Measurements from ENCODE around the gene ZNF200. TPM values are rescaled to one million over a fixed set of nuclear protein-coding genes. Genes with fewer than 3 reads are reported as not detected.
A peak's percentile ranks its signal among the peaks of the same experiment; 100 is the strongest.

Gene ZNF200
- total RNA-seq, 2 experiments from 2014 or later, result 12.3 to 12.9 TPM

DNA sequence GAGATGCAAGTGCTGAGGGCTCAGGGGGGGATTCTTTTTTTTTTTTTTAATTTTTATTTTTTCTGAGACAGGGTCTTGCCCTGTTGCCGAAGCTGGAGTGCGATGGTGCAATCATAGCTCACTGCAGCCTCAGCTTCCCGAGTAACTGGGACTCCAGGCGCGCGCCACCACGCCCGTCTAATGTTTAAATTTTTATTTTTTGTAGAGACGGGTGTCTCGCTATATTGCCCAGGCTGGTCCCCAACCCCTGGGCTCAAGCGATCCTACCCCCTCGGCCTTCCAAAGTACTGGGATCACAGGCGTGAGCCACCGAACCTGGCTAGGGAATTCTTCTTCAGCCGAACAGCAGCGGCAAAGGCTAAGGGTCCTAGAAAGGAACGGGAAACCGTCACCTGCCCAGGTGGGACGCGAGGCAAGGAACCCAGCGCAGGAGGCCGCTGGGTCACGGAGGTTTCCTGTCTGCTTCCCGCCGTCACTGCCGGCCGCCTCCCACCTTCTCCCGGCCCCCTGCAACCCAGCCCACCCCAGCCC is 60.3 kb downstream of the ZNF200 start:
- no peak for ATAC-seq
- H3K27me3 Mint-ChIP-seq, result peaks cover 86% of the 10 kb centered on the region

GRCh38 chr16:3173892-3174617 is 60.9 kb downstream of the ZNF200 start:
- Mint-ChIP-seq H3K27ac (no peak overlapping the region), H3K4me3 (peak overlapping the region; percentile 61), H3K36me3 (no peaks in the 10 kb centered on the region), H3K4me1 (peaks cover 38% of the 10 kb centered on the region), H3K9me3 (ENCODE audit: low read depth) (no peaks in the 10 kb centered on the region), H3K27me3 (peaks cover 86% of the 10 kb centered on the region)
- ATAC-seq (peak; percentile 13), DNase-seq (peak; percentile 58)
- CTCF ChIA-PET, result interaction anchor here (0.8 to 1.9 kb wide), 10 partner anchors 9 to 227 kb away, joined by 3 to 10 read pairs (median 3); partner anchors contain the start of genes ZNF174 and ZSCAN32

More for the DNA sequence above, 60.3 kb downstream of the ZNF200 start:
- H3K4me1 Mint-ChIP-seq, result peaks cover 38% of the 10 kb centered on the region
- no peaks in the 10 kb centered on the region for H3K9me3 Mint-ChIP-seq (ENCODE audit: low read depth)
- H3K36me3 Mint-ChIP-seq, result no peaks in the 10 kb centered on the region
- peak overlapping the region; percentile 61 for H3K4me3 Mint-ChIP-seq
- CTCF ChIA-PET, result interaction anchor here (1.1 to 1.9 kb wide), 7 partner anchors 8 to 147 kb away, joined by 3 to 10 read pairs (median 3); no protein-coding TSS in a partner anchor
- no peak for DNase-seq
- H3K27ac Mint-ChIP-seq, result no peak overlapping the region

Other genes starting within 250 kb of the ZNF200 start
- under 1 TPM; 0.09 to 0.15 TPM for gene CLDN9, start 222.2 kb downstream of the ZNF200 start, total RNA-seq
- gene CLDN6, start 217.0 kb downstream of the ZNF200 start, total RNA-seq, result not detected
- 1 to 10 TPM; 5.5 to 5.9 TPM for gene TNFRSF12A, start 214.8 kb downstream of the ZNF200 start, total RNA-seq
- gene HCFC1R1, start 211.2 kb downstream of the ZNF200 start, total RNA-seq, result 10 to 100 TPM; 31.8 to 34.3 TPM
- 10 to 100 TPM; 45.6 to 51.5 TPM for gene THOC6, start 211.1 kb downstream of the ZNF200 start, total RNA-seq
- under 1 TPM in 1 of 2 experiments, not detected in 1; 0.50 TPM for gene BICDL2, start 198.2 kb downstream of the ZNF200 start, total RNA-seq
- gene MMP25, start 188.6 kb downstream of the ZNF200 start, total RNA-seq, result 10 to 100 TPM; 34.0 to 88.3 TPM
- 1,000 to 10,000 TPM; 2,870 to 3,468 TPM for gene IL32, start 169.5 kb downstream of the ZNF200 start, total RNA-seq
- under 1 TPM; 0.21 to 0.23 TPM for gene ZSCAN10, start 135.9 kb downstream of the ZNF200 start, total RNA-seq
- not detected for gene ZNF205, start 122.6 kb downstream of the ZNF200 start, total RNA-seq
- 10 to 100 TPM; 10.6 to 12.3 TPM for gene ZNF213, start 100.1 kb downstream of the ZNF200 start, total RNA-seq
- gene OR1F1, start 47.0 kb downstream of the ZNF200 start, total RNA-seq, result not detected
- gene MEFV, start 21.5 kb upstream of the ZNF200 start, total RNA-seq, result under 1 TPM; 0.07 to 0.09 TPM
- gene ZNF263, start 48.3 kb upstream of the ZNF200 start, total RNA-seq, result 10 to 100 TPM; 21.5 to 25.6 TPM
- 1 to 10 TPM; 4.8 to 6.7 TPM for gene TIGD7, start 70.3 kb upstream of the ZNF200 start, total RNA-seq
- gene ZNF75A, start 70.3 kb upstream of the ZNF200 start, total RNA-seq, result 10 to 100 TPM; 37.5 to 38.4 TPM
- gene OR2C1, start 120.7 kb upstream of the ZNF200 start, total RNA-seq, result not detected
- gene ZSCAN32, start 165.8 kb upstream of the ZNF200 start, total RNA-seq, result 10 to 100 TPM; 15.6 to 18.2 TPM
- 10 to 100 TPM; 13.9 to 15.4 TPM for gene ZNF174, start 166.1 kb upstream of the ZNF200 start, total RNA-seq
- 1 to 10 TPM; 2.4 to 2.6 TPM for gene ZNF597, start 208.3 kb upstream of the ZNF200 start, total RNA-seq
- gene NAA60, start 208.5 kb upstream of the ZNF200 start, total RNA-seq, result 10 to 100 TPM; 50.2 to 50.6 TPM